ENCODE data around the gene SLC8B1.

DNA sequence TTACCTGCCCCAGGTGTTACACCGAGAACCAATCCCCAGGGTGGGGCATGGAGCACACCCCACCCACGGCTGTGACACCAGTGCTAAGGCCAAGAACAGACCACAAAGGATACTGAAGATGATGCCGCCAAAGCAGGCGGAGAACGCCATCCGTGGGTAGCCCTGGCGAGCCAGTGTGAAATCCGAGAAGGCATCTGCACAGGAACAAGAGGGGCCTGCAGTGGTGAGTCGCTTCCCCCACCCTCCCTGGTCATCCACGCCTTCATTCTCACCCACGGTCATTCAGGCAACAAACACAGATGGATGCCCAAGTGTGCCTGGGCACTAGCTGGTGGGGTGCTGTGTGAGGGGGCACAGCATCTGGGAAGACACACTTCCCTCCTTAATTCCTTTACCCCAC lies 28.5 kb downstream of the SLC8B1 start:
- TF ChIP-seq, protein P1, sequence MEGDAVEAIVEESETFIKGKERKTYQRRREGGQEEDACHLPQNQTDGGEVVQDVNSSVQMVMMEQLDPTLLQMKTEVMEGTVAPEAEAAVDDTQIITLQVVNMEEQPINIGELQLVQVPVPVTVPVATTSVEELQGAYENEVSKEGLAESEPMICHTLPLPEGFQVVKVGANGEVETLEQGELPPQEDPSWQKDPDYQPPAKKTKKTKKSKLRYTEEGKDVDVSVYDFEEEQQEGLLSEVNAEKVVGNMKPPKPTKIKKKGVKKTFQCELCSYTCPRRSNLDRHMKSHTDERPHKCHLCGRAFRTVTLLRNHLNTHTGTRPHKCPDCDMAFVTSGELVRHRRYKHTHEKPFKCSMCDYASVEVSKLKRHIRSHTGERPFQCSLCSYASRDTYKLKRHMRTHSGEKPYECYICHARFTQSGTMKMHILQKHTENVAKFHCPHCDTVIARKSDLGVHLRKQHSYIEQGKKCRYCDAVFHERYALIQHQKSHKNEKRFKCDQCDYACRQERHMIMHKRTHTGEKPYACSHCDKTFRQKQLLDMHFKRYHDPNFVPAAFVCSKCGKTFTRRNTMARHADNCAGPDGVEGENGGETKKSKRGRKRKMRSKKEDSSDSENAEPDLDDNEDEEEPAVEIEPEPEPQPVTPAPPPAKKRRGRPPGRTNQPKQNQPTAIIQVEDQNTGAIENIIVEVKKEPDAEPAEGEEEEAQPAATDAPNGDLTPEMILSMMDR (IDR thresholded peaks at IDR 0.05) = no peak
- TF ChIP-seq ZFX (IDR thresholded peaks at IDR 0.05; ENCODE audit: borderline replicate concordance) = no peak
